GM19397 (cell line): Measurements from ENCODE around the gene CDC20.
"Not testable (repeated sequence)": the region's sequence is repeated elsewhere in the genome, so short reads cannot be mapped to it uniquely, and the experiment has no call there.

Source experiments
- ATAC-seq: cut with Tn5 transposase; IDR thresholded peaks from one replicate; pipeline ENCODE4 v1.9.1; 2021; ENCODE audit warnings: mild to moderate bottlenecking, moderate library complexity; ENCODE audit not compliant: unreplicated experiment

The CDC20 gene

DNA sequence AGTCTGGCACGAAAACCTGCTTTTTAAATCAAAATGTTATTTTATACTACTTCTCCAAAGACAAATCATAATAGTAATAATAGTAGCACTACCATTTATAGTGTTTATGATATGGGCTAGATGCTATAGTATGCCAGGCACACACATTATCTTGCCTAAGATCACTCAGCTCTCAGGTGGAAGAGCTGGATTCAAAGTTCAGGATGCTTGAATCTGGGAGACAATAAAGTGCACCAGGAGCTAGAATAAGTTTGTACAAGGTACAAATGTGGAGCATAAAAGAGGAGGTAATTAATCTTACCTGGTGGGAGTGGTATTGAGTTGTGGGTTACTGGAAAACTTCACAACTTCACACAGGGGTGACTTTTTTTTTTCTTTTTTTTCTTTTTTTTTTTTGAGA, 19.1 kb downstream of the CDC20 start:
- ATAC-seq, result no peak

- no peak for ATAC-seq
These were observed 20.7 kb downstream of the CDC20 start for GRCh38 chr1:43379476-43379875.

- no peak for ATAC-seq
These were observed 22.8 kb downstream of the CDC20 start for GRCh38 chr1:43381612-43382011.

- no peak for ATAC-seq
These were observed 23.4 kb downstream of the CDC20 start for GRCh38 chr1:43382027-43382779.

DNA sequence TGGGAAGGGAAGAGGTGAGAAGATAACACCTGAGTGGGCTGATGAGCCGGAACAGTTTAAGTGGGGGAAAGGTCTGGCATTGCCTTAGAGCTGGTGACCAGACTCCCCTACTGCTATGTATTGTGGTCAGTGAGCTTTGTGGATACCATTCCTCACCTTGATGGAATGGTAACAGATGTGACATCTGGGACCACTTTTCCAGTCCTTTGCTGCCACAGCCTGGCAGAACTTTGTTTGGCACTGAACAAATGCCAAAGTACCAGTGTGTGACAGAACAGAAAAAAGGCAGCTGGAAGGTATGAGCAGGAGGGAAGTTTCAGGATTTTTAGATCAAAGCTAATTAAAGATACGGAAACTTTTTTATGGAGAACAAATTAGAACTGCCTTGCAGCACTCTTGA, 24.7 kb downstream of the CDC20 start:
- no peak for ATAC-seq

GRCh38 chr1:43386676-43387075, 27.9 kb downstream of the CDC20 start:
- no peak for ATAC-seq

- ATAC-seq, result no peak
These were observed 29.3 kb downstream of the CDC20 start for GRCh38 chr1:43387976-43388599.

- no peak for ATAC-seq
These were observed 29.8 kb downstream of the CDC20 start for GRCh38 chr1:43388613-43389012.

GRCh38 chr1:43389326-43390313, 30.8 kb downstream of the CDC20 start, which contains the start of the genes MED8 and SZT2:
TSS of gene MED8 (minus strand) at chr1:43389800. CDS start at chr1:43389764, 36 bp downstream.
TSS of gene SZT2 (plus strand) at chr1:43389899. CDS start at chr1:43389969, 70 bp downstream.
- peak; percentile 84 for ATAC-seq

- no peak for ATAC-seq
These were observed 33.9 kb downstream of the CDC20 start for GRCh38 chr1:43392702-43393101.

DNA sequence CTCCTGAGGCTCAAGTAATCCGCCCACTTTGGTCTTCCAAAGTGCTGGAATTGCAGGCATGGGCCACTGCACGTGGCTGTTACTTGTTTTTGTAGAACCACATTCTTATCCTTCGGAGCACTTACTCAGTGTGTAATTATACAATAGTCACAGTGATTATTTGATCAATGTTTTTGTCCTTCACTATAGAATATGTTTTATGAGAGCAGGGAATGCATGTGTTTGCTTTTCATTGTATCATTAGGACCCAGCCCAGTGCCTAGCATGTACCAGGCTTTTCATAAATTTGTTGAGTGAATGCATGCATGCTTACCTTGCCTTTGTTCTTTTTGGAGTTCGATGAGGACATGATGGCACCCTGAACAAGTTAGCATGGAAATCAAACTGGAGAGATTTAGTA, 36.7 kb downstream of the CDC20 start:
- no peak for ATAC-seq

GRCh38 chr1:43396059-43396458, 37.3 kb downstream of the CDC20 start:
- no peak for ATAC-seq

DNA sequence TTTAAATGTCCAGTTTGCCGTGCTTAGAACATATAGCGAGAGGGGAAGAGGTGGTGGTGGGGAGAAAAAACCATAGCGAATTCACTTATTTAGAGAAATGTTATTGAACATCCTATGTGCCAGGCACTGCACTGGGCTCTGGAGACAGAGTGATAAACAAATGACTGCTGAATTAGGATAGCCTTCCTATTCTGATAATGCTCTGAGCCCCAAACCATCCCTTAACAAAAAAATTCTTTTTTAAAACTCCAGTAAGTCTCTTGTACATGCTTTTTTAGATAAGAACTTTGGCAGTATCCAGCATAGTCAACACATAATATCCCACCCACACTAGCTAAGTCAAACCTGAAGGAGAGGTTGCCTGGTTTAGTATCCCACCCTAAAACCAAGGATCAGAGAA, 39.4 kb downstream of the CDC20 start:
- ATAC-seq, result no peak

GRCh38 chr1:43400441-43400840, 41.7 kb downstream of the CDC20 start:
- ATAC-seq, result not testable (repeated sequence)

- no peak for ATAC-seq
These were observed 43.5 kb downstream of the CDC20 start for GRCh38 chr1:43402089-43402865.

GRCh38 chr1:43404353-43404752, 45.6 kb downstream of the CDC20 start:
- no peak for ATAC-seq

DNA sequence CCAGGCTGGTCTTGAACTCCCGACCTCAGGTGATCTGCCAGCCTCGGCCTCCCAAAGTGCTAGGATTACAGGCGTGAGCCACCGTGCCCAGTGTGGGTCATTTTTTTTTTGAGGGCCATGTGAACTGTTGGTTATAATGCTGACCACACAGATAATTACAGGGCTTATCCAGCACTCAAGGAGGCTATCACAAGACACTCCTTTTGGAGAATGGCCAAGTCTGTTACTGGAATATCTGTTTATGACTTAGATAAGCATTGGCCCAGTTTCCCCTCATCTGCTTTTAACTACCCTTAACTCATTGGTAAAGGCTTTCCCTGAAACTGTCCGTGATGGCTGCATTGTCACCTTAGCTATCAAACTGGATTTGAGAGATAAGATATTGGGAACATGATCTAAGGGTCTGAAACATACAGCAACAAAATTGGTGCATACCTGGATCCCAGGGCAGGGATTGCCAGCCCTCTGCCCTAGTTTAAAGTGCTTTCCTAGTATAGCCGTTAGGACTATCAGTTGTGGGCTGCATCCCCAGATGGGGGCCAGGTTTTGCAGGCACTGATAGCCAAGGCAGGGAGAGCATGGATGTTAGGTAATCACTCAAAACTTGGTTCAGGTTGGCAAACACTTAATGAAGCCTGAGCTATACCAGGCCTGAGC, 46.6 kb downstream of the CDC20 start:
- ATAC-seq, result no peak

DNA sequence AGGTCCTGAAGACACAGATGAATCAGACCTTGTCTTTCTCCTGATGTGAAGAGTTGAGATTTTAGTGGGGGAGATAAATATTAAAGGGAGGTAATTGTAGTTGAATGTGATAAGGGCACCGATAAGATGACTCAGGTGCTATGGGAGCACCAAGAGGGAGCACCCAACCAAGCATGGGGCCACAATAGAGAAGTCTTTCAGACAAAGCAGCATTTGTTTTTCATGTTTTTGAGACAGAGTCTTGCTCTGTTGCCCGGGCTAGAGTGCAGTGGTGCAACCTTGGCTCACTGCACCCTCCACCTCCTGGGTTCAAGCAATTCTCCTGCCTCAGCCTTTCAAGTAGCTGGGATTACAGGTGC, 47.1 kb downstream of the CDC20 start:
- no peak for ATAC-seq

DNA sequence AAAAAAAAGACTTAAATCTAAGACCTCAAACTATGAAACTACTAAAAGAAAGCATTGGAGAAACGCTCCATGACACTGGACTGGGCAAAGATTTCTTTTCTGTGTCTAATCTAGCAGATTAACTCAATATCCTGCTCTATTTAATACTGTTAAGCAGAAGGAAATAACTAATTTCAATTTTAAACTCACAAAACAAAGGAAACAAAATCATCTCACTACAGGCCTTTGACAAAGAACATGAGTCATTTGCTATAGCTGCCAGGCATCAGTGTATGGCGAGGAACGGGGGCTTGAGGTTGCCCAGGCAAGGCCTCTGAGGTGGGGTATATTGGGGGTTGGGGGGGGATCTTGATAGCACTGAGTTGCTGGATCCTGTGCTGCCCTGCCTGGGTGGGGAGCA, 51.8 kb downstream of the CDC20 start:
- no peak for ATAC-seq
